ENCODE measurements around the gene ZFYVE28. TPM values are rescaled to one million over a fixed set of nuclear protein-coding genes. Genes with fewer than 3 reads are reported as not detected.
"Not testable (repeated sequence)": the region's sequence is repeated elsewhere in the genome, so short reads cannot be mapped to it uniquely, and the experiment has no call there.

Gene ZFYVE28
- total and polyA plus RNA-seq, 3 experiments from 2014 or later, result 12.9 to 14.8 (median 13.2) TPM

DNA sequence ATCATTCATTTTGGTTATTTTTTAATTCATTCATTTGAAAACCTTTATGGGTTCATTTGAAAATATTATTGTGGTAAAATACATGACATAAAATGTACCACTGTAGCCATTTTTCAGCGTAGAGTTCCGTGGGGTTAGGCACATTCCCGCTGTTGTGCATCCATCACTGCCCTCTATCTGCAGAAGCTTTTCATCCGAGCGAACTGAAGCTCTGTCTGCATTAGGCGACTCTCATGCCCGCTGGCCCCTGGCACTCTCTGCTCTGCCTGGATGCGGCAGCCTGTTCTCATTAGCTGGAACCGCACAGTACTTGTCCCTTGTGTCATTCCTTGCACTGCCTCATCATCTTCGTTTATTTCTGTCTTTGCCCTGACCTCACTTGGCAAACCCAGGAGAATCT lies 17.9 kb upstream of the ZFYVE28 start:
- Histone ChIP-seq H3K4me1 (ENCODE audit: insufficient read depth, low read length) (peaks cover under 1% of the 10 kb centered on the region), H3K4me3 (ENCODE audit: low read length) (no peak overlapping the region), H3K36me3 (ENCODE audit: insufficient read depth, low read length) (no peaks in the 10 kb centered on the region), H3K9me3 (ENCODE audit: low read length) (no peaks in the 10 kb centered on the region), H3K27ac (ENCODE audit: low read depth, low read length) (no peak overlapping the region), H3K27me3 (ENCODE audit: insufficient read depth, low read length, poor library complexity, severe bottlenecking) (no peaks in the 10 kb centered on the region)
- Mint-ChIP-seq H3K27me3 (no peaks in the 10 kb centered on the region), H3K4me1 (no peaks in the 10 kb centered on the region), H3K27ac (no peak overlapping the region), H3K9me3 (no peaks in the 10 kb centered on the region), H3K36me3 (no peaks in the 10 kb centered on the region), H3K4me3 (no peak overlapping the region)
- DNase-seq, result no peak
- ChIA-PET POLR2A (no interaction called here), CTCF (interaction anchor here (0.6 kb wide), 1 partner anchor 22 kb away, joined by 3 read pairs; no protein-coding TSS in a partner anchor)

DNA sequence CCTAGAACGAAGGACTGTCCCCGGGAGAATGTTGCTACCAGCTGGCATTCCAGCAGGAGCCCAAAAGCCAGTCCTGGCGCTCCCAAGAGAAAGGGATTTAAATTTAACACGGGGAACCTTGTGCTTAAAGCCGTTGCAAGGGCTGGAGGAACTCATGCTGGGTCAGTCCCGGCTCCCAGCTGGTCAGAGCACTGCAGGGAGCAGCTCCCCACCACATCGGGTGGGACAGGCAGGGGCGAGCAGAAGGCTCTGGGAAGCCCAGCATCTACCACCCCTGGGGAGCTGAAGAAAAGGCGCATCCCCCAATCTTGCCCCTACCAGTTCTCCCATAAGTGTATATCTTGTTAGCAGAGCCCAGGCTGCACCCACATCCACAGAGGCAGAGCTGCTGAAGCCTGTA lies 16.0 kb upstream of the ZFYVE28 start:
- Histone ChIP-seq H3K4me3 (ENCODE audit: low read length) (no peak overlapping the region), H3K36me3 (ENCODE audit: insufficient read depth, low read length) (no peaks in the 10 kb centered on the region), H3K27me3 (ENCODE audit: insufficient read depth, low read length, poor library complexity, severe bottlenecking) (no peaks in the 10 kb centered on the region), H3K4me1 (ENCODE audit: insufficient read depth, low read length) (no peaks in the 10 kb centered on the region), H3K9me3 (ENCODE audit: low read length) (no peaks in the 10 kb centered on the region), H3K27ac (ENCODE audit: low read depth, low read length) (no peak overlapping the region)
- Mint-ChIP-seq H3K27me3 (no peaks in the 10 kb centered on the region), H3K4me3 (no peak overlapping the region), H3K9me3 (no peaks in the 10 kb centered on the region), H3K36me3 (no peaks in the 10 kb centered on the region), H3K27ac (no peak overlapping the region), H3K4me1 (no peaks in the 10 kb centered on the region)
- ChIA-PET POLR2A (no interaction called here), CTCF (no interaction called here)
- DNase-seq, result no peak

DNA sequence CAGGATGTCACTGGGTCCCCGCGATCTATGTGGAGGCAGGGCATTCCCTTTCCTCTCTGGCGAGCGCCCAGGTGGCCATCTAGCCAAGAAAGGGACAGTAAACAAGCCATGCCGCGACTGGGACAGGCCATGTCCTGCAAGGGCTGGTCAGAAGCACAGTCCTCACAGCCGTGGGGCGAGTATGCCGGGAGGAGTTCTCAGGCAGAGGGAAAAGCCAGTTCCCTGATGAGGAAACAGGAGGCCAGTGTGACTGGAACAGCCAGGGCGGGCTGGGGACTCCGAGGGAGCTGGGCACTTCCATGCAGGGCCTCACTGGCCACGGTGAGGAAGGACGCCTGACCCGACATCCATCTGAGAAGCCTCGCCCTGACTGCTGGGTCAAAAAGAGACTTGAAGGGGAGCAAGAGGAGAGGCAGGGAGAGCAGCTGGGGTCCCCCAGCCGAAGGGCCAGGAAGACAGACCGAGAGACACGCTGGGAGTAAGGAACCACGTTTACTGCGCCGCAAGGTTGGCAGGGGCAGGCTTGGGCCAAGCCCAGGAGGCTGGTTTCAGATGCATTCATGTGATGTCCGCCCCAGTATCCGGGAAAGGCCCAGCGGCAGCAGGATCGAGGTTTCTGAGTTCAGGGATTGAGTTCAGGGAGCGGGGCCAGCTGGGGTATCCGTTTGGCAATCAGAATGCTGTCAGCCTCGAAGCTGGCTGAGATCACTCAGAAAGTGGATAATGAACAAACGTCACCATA lies 15.3 kb upstream of the ZFYVE28 start:
- H3K4me3 ChIP-seq (ENCODE audit: low read length), result no peak overlapping the region
- CTCF ChIA-PET, result interaction anchor here (1.4 kb wide), 1 partner anchor 214 kb away, joined by 4 read pairs; no protein-coding TSS in a partner anchor

DNA sequence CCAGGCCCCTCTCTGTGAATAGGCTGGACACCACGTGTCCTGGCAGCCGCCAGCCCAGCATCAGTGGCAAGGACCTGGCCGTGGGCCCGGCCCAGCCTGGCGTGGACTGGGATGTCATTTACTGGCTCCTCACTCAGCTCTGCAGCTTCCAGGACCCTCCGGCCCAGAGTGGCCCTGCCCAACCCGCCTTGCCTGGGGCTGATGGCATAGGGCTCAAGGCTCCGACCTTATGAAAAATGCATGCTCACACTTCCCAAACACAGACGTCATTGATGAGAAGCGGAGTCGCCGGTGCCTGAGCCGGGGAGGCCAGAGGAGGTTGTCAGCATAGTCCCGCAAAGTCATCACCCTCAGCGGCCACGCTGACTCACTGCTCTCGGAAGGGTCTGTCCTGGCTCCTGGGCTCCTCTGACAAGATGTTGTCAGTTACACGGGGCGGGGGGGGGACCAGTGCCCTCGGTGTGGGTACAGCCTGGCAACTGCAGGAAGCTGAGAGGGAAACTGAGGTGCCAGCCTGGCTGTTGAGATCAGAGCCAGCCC lies 14.6 kb upstream of the ZFYVE28 start:
- H3K27me3 ChIP-seq (ENCODE audit: insufficient read depth, low read length, poor library complexity, severe bottlenecking), result no peaks in the 10 kb centered on the region
- no peak overlapping the region for H3K4me3 ChIP-seq (ENCODE audit: low read length)
- ChIA-PET CTCF (interaction anchor here (1.4 kb wide), 1 partner anchor 213 kb away, joined by 4 read pairs; no protein-coding TSS in a partner anchor), POLR2A (no interaction called here)
- no peaks in the 10 kb centered on the region for H3K9me3 ChIP-seq (ENCODE audit: low read length)
- no peaks in the 10 kb centered on the region for H3K36me3 Mint-ChIP-seq
- H3K27ac Mint-ChIP-seq, result no peak overlapping the region
- H3K4me3 Mint-ChIP-seq, result no peak overlapping the region
- no peaks in the 10 kb centered on the region for H3K36me3 ChIP-seq (ENCODE audit: insufficient read depth, low read length)
- H3K27me3 Mint-ChIP-seq, result peaks cover 0 to 4% of the 10 kb centered on the region in 2 donors
- H3K4me1 Mint-ChIP-seq, result no peaks in the 10 kb centered on the region
- no peak for DNase-seq
- no peaks in the 10 kb centered on the region for H3K9me3 Mint-ChIP-seq
- no peaks in the 10 kb centered on the region for H3K4me1 ChIP-seq (ENCODE audit: insufficient read depth, low read length)
- H3K27ac ChIP-seq (ENCODE audit: low read depth, low read length), result no peak overlapping the region

More for the DNA sequence above, 15.3 kb upstream of the ZFYVE28 start:
- Mint-ChIP-seq H3K27ac (no peak overlapping the region), H3K27me3 (peaks cover 0 to 2% of the 10 kb centered on the region in 2 donors), H3K4me1 (no peaks in the 10 kb centered on the region), H3K4me3 (no peak overlapping the region), H3K9me3 (no peaks in the 10 kb centered on the region), H3K36me3 (no peaks in the 10 kb centered on the region)
- Histone ChIP-seq H3K4me1 (ENCODE audit: insufficient read depth, low read length) (no peaks in the 10 kb centered on the region), H3K27ac (ENCODE audit: low read depth, low read length) (no peak overlapping the region), H3K36me3 (ENCODE audit: insufficient read depth, low read length) (no peaks in the 10 kb centered on the region), H3K9me3 (ENCODE audit: low read length) (no peaks in the 10 kb centered on the region), H3K27me3 (ENCODE audit: insufficient read depth, low read length, poor library complexity, severe bottlenecking) (no peaks in the 10 kb centered on the region)
- POLR2A ChIA-PET, result no interaction called here
- no peak for DNase-seq

DNA sequence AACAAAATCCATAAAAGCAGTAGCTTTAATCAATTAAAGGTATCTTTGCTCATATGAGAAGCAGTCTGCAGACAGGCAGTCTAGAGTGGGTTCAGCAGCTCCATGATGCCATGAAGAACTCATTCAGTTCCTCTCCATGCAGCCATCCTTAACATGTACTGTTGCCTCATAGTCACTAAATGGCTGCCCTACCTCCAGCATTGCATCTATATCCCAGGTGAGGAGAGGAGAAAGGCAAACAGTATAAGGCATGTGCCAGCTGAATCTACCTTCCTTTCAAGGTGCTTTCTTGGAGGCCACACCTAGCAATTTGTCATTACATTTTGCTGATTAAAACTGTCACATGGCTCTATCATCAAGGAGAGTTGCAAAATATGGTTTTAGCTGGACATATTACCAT lies 13.6 kb upstream of the ZFYVE28 start:
- no peak for DNase-seq
- H3K27me3 ChIP-seq (ENCODE audit: insufficient read depth, low read length, poor library complexity, severe bottlenecking), result no peaks in the 10 kb centered on the region
- CTCF ChIA-PET, result interaction anchor here (0.8 to 1.4 kb wide), 3 partner anchors 9 to 837 kb away, joined by 3 to 4 read pairs (median 3); no protein-coding TSS in a partner anchor
- POLR2A ChIA-PET, result no interaction called here
- H3K4me1 Mint-ChIP-seq, result no peaks in the 10 kb centered on the region
- H3K4me3 Mint-ChIP-seq, result no peak overlapping the region
- no peak overlapping the region for H3K4me3 ChIP-seq (ENCODE audit: low read length)
- H3K4me1 ChIP-seq (ENCODE audit: insufficient read depth, low read length), result no peaks in the 10 kb centered on the region
- peaks cover 0 to 4% of the 10 kb centered on the region in 2 donors for H3K27me3 Mint-ChIP-seq
- no peaks in the 10 kb centered on the region for H3K9me3 Mint-ChIP-seq
- no peaks in the 10 kb centered on the region for H3K36me3 Mint-ChIP-seq
- no peaks in the 10 kb centered on the region for H3K9me3 ChIP-seq (ENCODE audit: low read length)
- H3K27ac ChIP-seq (ENCODE audit: low read depth, low read length), result no peak overlapping the region
- H3K27ac Mint-ChIP-seq, result no peak overlapping the region
- no peaks in the 10 kb centered on the region for H3K36me3 ChIP-seq (ENCODE audit: insufficient read depth, low read length)

DNA sequence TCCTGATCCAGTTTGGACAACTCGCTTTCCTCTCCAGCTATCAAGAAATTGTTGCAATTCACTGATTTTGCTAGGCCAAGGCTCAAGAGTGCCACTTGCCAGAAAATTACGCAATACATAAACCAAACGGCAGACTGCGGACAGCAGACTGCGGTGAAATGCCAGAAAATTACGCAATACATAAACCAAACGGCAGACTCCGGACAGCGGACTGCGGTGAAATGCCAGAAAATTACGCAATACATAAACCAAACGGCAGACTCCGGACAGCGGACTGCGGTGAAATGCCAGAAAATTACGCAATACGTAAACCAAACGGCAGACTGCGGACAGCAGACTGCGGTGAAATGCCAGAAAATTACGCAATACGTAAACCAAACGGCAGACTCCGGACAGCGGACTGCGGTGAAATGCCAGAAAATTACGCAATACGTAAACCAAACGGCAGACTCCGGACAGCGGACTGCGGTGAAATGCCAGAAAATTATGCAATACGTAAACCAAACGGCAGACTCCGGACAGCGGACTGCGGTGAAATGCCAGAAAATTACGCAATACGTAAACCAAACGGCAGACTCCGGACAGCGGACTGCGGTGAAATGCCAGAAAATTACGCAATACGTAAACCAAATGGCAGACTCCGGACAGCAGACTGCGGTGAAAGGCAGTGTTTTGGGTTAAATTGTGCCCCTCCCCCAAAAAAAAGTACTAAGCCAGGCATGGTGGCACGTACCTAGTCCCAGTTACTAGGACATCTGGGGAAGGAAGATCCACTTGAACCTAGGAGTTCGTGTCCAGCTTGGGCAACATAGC lies 11.7 kb upstream of the ZFYVE28 start:
- DNase-seq; H3K4me1 ChIP-seq (ENCODE audit: insufficient read depth, low read length); POLR2A ChIA-PET; H3K27me3 Mint-ChIP-seq; CTCF ChIA-PET; H3K27me3 ChIP-seq (ENCODE audit: insufficient read depth, low read length, poor library complexity, severe bottlenecking); H3K36me3 ChIP-seq (ENCODE audit: insufficient read depth, low read length); H3K9me3 ChIP-seq (ENCODE audit: low read length); H3K4me1 Mint-ChIP-seq; H3K27ac ChIP-seq (ENCODE audit: low read depth, low read length); H3K9me3 Mint-ChIP-seq; H3K4me3 ChIP-seq (ENCODE audit: low read length); H3K36me3 Mint-ChIP-seq; H3K4me3 Mint-ChIP-seq: not testable (repeated sequence)
- H3K27ac Mint-ChIP-seq, result peak overlapping the region in 1 of 8 donors; percentile 24

DNA sequence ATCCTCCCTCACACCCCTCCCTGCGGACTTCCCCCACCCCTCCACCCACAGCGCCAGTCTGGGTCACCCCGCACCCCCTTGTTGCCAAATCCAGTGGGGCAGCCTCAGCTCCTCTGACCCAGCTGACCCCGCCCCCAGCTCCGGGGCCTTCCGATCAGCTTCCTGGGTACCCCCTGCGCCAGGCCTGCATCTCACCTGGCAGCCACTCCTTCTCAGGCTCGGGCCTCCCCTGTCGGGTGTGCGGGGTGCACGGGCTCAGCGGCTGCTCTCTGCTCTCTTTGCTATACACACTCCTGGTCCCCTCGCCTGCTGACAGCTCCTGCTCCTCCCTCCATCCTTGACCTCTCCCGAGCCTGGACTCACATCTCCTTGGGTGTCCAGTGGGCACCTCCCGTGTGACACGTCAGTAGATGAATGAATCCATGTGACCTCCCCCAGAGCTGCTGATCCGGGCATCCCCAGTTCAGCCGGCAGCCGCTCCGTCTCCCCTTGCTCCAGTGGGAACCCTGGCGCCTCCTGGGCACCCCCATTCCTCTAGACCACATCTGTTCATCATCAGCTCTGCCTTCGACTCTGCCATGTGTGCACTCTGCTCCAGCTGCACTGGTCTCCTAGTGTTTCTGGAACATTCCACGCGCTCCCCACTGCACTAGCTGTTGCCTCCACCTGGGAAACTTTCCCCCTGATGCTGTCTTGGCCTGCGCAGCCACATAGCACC lies 10.2 kb upstream of the ZFYVE28 start:
- no peak overlapping the region for H3K27ac ChIP-seq (ENCODE audit: low read depth, low read length)
- H3K27me3 Mint-ChIP-seq, result peaks cover 0 to 9% of the 10 kb centered on the region in 2 donors
- no peak overlapping the region for H3K4me3 Mint-ChIP-seq
- no peaks in the 10 kb centered on the region for H3K27me3 ChIP-seq (ENCODE audit: insufficient read depth, low read length, poor library complexity, severe bottlenecking)
- H3K9me3 Mint-ChIP-seq, result no peaks in the 10 kb centered on the region
- peak overlapping the region in 1 of 8 donors; percentile 56 for H3K27ac Mint-ChIP-seq
- H3K4me1 ChIP-seq (ENCODE audit: insufficient read depth, low read length), result no peaks in the 10 kb centered on the region
- no peaks in the 10 kb centered on the region for H3K9me3 ChIP-seq (ENCODE audit: low read length)
- ChIA-PET POLR2A (no interaction called here), CTCF (interaction anchor here (1.0 to 1.9 kb wide), 2 partner anchors 16 to 209 kb away, joined by 3 to 5 read pairs; no protein-coding TSS in a partner anchor)
- H3K36me3 Mint-ChIP-seq, result peaks cover 0 to 3% (median 0%) of the 10 kb centered on the region in 3 donors
- H3K36me3 ChIP-seq (ENCODE audit: insufficient read depth, low read length), result no peaks in the 10 kb centered on the region
- no peak overlapping the region for H3K4me3 ChIP-seq (ENCODE audit: low read length)
- no peak for DNase-seq
- H3K4me1 Mint-ChIP-seq, result no peaks in the 10 kb centered on the region
